Heart right ventricle (tissue), 16 donors: ENCODE measurements around the gene BRCA2. TPM values are rescaled to one million over a fixed set of nuclear protein-coding genes. Genes with fewer than 3 reads are reported as not detected.
"Not testable (repeated sequence)": the region's sequence is repeated elsewhere in the genome, so short reads cannot be mapped to it uniquely, and the experiment has no call there.

ENCODE experiments used
- ATAC-seq, 8 donors: fragments of 200-7000 bp; cut with Tn5 transposase; one replicate each; pipeline ENCODE4 v1.9.1; 2020; ENCODE audit warnings: mild to moderate bottlenecking in 8 of 8, moderate library complexity in 8 of 8, moderate number of reproducible peaks in 1 of 8
- DNase-seq, 2 donors: peaks; one replicate each; pipeline ENCODE4 v3.0.0-alpha.2; 2020
- H3K27ac ChIP-seq, 10 donors: fragments of 200-600 bp; sonication (generic) in 2 of 10; one replicate each; pipeline versions ENCODE4 v1.5.0 to v1.8.0; 2020 to 2022; ENCODE audit warnings: mild to moderate bottlenecking in 3 of 10
- H3K27me3 ChIP-seq, 7 donors: fragments of 200-600 bp; one replicate each; pipeline ENCODE4 v1.8.0; 2021 to 2022; ENCODE audit warnings: mild to moderate bottlenecking in 2 of 7
- H3K36me3 ChIP-seq, 9 donors: fragments of 200-600 bp; sonication (generic) in 1 of 9; one replicate each; pipeline versions ENCODE4 v1.5.0 to v1.8.0; 2020 to 2022; ENCODE audit warnings: mild to moderate bottlenecking in 2 of 9
- H3K4me1 ChIP-seq, 9 donors: fragments of 200-600 bp; sonication (generic) in 1 of 9; one replicate each; pipeline versions ENCODE4 v1.5.0 to v1.8.0; 2020 to 2022; ENCODE audit warnings: mild to moderate bottlenecking in 4 of 9
- H3K4me3 ChIP-seq, 10 donors: fragments of 200-600 bp; sonication (generic) in 2 of 10; one replicate each; pipeline versions ENCODE4 v1.5.0 to v1.8.0; 2020 to 2022; ENCODE audit warnings: mild to moderate bottlenecking in 7 of 10, moderate library complexity in 2 of 10
- H3K9me3 ChIP-seq, 11 donors: fragments of 200-600 bp in 10 of 11; sonication (generic) in 2 of 11; one replicate each; pipeline versions ENCODE4 v1.5.0 to v1.8.0; 2013 to 2022; ENCODE audit warnings: mild to moderate bottlenecking in 2 of 11, control low read depth in 1 of 11, moderate library complexity in 1 of 11
- WGBS, 2 donors: extraction: QIAGEN DNeasy Blood & Tissue Kit; methylation state at CpG; one replicate each; pipeline ENCODE4 v1.1.7; 2013; ENCODE audit warnings: inconsistent platforms in 1 of 2; 5-methylcytosine and 5-hydroxymethylcytosine counted together
- intact Hi-C, 10 donors: fragments of 100-400 bp; cut with DNase I; formaldehyde crosslinking; loops; one replicate each; pipeline versions ENCODE4 v1.11.1 to v1.14.2; 2022
- polyA plus RNA-seq, 2 donors: library from polyadenylated mRNA; stranded (reverse); fragments of 200-250 nt; gene quantifications; one replicate each; pipeline ENCODE4 v1.2.3, GENCODE V29; 2013
- total RNA-seq, 10 donors: library from RNA; stranded (reverse); fragmentation: NEBNext Ultra II Directional in 3 of 10; extraction: Animal tissue kit (Norgen Biotek cat#: 25700) in 3 of 10; gene quantifications; one replicate each; pipeline versions ENCODE4 v1.2.1 to v1.2.4, GENCODE V29; 2021 to 2023
- TF ChIP-seq, protein P1 (sequence below), 9 donors: fragments of 200-600 bp; sonication (generic) in 2 of 9; IDR thresholded peaks; one replicate each; pipeline versions ENCODE4 v1.5.0 to v1.8.0; 2021 to 2022; ENCODE audit warnings: antibody characterized with exemption in 9 of 9, mild to moderate bottlenecking in 5 of 9, moderate library complexity in 1 of 9
- donor health status: Arrhythmogenic right ventricular cardiomyopathy.
- donor health status: ischemic (EF 13 %, LVEDD 7.1; RV severe dilation, severe dysfunction).
- donor health status: healthy with polysubstance abuse.
- donor health status: DM: no; HTN: yes; CAD: no.
- donor health status: DM: no; HTN: no; CAD: no.
- donor health status: ischemic (EF 25% LVEDD 6.9; RV normal size, moderate dysfunction).
- donor health status: ischemic (EF 25% LVEDD 5.7; RV mildly dilated, moderate dysfunction).
- donor health status: healthy.
- donor health status: DM: yes; HTN: yes; CAD: no.
- donor health status: Ischemic cardiomyopathy.
- donor health status: ischemic (EF 35%, LVEDD 5.7; RV mildly dilated, moderate dysfunction).
- donor health status: nonischemic (EF 11% LVEDD 7.7; RV severe dilation, severe dysfunction).
- donor health status: DM: yes; HTN: yes; CAD: no.
- donor health status: PGD.
- donor health status: ischemic (EF 29% LVEDD 5.4; RV normal size, mild dysfunction).
- donor health status: nonischemic (EF 23%, LVEDD 6.1; RV moderate dilation, normal function).

The BRCA2 gene
- total and polyA plus RNA-seq, 12 donors = 0.04 to 2.3 (median 0.31) TPM

DNA sequence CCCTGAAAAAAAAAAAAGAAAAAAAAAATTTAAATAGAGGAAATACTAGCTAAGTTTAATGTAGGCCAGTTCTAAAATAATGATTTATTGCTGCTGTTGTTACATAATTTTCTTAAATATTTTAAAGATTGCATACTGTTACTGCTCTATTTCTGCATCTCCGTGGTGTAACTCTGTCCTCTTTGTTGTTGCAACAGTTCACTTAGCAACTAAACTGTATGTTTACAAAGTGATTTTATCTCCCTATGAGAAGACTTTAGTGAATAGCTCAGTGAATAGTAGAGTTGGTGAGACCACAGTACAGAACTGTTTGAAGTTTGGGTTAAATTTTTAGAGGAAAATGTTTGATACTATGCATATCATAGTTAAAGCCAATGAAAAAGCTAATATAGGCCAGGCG is 19.4 kb downstream of the BRCA2 start:
- Histone ChIP-seq H3K27me3 (no peaks in the 10 kb centered on the region), H3K27ac (no peak overlapping the region), H3K4me3 (no peak overlapping the region), H3K4me1 (no peaks in the 10 kb centered on the region), H3K36me3 (peaks cover 0 to 27% (median 0%) of the 10 kb centered on the region in 9 donors), H3K9me3 (no peaks in the 10 kb centered on the region)
- DNase-seq (no peak), ATAC-seq (no peak)
- intact Hi-C loops = no loop called here
- TF ChIP-seq, protein P1, sequence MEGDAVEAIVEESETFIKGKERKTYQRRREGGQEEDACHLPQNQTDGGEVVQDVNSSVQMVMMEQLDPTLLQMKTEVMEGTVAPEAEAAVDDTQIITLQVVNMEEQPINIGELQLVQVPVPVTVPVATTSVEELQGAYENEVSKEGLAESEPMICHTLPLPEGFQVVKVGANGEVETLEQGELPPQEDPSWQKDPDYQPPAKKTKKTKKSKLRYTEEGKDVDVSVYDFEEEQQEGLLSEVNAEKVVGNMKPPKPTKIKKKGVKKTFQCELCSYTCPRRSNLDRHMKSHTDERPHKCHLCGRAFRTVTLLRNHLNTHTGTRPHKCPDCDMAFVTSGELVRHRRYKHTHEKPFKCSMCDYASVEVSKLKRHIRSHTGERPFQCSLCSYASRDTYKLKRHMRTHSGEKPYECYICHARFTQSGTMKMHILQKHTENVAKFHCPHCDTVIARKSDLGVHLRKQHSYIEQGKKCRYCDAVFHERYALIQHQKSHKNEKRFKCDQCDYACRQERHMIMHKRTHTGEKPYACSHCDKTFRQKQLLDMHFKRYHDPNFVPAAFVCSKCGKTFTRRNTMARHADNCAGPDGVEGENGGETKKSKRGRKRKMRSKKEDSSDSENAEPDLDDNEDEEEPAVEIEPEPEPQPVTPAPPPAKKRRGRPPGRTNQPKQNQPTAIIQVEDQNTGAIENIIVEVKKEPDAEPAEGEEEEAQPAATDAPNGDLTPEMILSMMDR (IDR thresholded peaks at IDR 0.05) = no peak
- 94 to 97% methylated on average over 2 of the region's 2 CpGs for WGBS, 2 donors

DNA sequence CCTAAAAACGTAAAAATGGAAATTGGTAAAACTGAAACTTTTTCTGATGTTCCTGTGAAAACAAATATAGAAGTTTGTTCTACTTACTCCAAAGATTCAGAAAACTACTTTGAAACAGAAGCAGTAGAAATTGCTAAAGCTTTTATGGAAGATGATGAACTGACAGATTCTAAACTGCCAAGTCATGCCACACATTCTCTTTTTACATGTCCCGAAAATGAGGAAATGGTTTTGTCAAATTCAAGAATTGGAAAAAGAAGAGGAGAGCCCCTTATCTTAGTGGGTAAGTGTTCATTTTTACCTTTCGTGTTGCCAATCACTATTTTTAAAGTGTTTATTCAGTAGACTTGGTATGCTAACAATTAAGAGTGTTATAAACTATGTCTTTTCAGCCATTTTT is 25.6 kb downstream of the BRCA2 start:
- Histone ChIP-seq H3K9me3 (no peaks in the 10 kb centered on the region), H3K36me3 (peaks cover 0 to 9% (median 0%) of the 10 kb centered on the region in 9 donors), H3K27me3 (no peaks in the 10 kb centered on the region), H3K27ac (no peak overlapping the region), H3K4me3 (no peak overlapping the region), H3K4me1 (peaks cover 0 to 6% (median 0%) of the 10 kb centered on the region in 9 donors)
- intact Hi-C loops = no loop called here
- TF ChIP-seq, protein P1 (IDR thresholded peaks at IDR 0.05) = no peak
- ATAC-seq = no peak
- no peak for DNase-seq
- WGBS, 2 donors = 92% methylated on average over 3 of the region's 3 CpGs

DNA sequence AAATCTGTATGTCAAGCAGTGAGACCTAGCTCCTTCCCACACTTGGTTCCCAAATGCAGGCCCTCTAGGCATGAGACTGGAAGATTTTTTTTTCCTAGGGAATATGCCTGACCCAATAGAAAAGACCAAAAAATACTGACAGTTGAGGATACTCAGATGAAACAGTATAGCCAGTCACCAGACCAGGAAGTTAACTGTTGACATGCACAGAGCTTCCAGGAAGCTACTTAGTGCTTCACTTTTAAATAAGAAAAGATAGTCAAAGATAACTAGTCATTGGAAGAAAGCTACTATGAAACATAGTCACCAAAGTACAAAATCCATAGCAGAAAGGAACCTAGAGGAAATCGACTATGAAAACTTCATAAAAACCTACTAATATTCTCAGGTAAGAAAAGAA is 32.3 kb downstream of the BRCA2 start:
- Histone ChIP-seq H3K9me3 (no peaks in the 10 kb centered on the region), H3K4me3 (no peak overlapping the region), H3K27ac (no peak overlapping the region), H3K4me1 (no peaks in the 10 kb centered on the region), H3K27me3 (no peaks in the 10 kb centered on the region), H3K36me3 (peaks cover 0 to 13% (median 0%) of the 10 kb centered on the region in 9 donors)
- ATAC-seq (no peak), DNase-seq (no peak)
- intact Hi-C loops = no loop called here
- WGBS, 2 donors = 54 to 100% methylated on average over 1 of the region's 1 CpG
- TF ChIP-seq, protein P1 (IDR thresholded peaks at IDR 0.05) = no peak

DNA sequence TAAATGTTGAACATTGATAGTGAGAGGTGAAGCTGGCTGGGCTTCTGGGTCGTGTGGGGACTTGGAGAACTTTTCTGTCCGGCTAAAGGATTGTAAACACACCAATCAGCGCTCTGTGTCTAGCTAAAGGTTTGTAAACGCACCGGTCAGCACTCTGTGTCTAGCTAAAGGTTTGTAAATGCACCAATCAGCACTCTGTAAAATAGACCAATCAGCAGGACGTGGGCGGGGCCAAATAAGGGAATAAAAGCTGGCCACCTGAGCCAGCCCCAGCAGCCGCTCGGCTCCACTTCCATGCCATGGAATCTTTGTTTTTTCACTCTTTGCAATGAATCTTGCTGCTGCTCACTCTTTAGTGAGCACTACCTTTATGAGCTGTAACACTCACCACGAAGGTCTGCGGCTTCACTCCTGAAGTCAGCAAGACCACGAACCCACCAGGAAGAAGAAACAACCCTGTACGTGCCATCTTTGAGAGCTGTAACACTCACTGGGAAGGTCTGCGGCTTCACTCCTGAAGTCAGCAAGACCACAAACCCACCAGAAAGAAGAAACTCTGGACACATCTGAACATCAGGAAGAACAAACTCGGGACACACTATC is 35.6 kb downstream of the BRCA2 start:
- peaks cover 0 to 13% (median 0%) of the 10 kb centered on the region in 9 donors for H3K36me3 ChIP-seq
- H3K27ac ChIP-seq, ATAC-seq, H3K9me3 ChIP-seq, intact Hi-C loops, H3K27me3 ChIP-seq, H3K4me3 ChIP-seq, H3K4me1 ChIP-seq, DNase-seq: not testable (repeated sequence)
- WGBS, 2 donors = 97 to 99% methylated on average over 15 of the region's 15 CpGs

DNA sequence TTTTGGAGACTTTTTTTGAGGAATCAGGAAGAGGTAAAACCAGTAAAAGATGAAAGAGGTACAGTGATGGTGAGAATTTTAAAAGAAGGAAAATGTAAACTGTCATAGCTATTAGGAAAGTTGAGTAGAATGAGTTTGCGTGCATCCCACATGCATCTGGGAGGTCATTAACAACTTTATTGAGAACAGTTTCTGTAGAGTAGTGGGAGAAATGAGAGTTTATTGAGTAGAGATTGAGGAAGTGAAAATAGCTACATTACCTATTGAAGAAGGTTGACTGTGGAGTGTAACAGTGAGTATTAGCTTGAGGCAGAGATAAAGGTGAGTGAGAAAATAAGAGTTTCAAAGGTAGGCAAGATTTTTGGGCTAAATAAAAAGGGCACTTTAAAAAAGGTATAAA is 38.7 kb downstream of the BRCA2 start:
- intact Hi-C loops = no loop called here
- 98% methylated on average over 1 of the region's 1 CpG for WGBS, 2 donors
- no peak overlapping the region for H3K4me3 ChIP-seq
- ATAC-seq (no peak), DNase-seq (no peak)
- TF ChIP-seq, protein P1 (IDR thresholded peaks at IDR 0.05) = no peak
- H3K27ac ChIP-seq = no peak overlapping the region
- H3K9me3 ChIP-seq = no peaks in the 10 kb centered on the region
- no peaks in the 10 kb centered on the region for H3K4me1 ChIP-seq
- H3K36me3 ChIP-seq = peaks cover 0 to 25% (median 0%) of the 10 kb centered on the region in 9 donors
- no peaks in the 10 kb centered on the region for H3K27me3 ChIP-seq

DNA sequence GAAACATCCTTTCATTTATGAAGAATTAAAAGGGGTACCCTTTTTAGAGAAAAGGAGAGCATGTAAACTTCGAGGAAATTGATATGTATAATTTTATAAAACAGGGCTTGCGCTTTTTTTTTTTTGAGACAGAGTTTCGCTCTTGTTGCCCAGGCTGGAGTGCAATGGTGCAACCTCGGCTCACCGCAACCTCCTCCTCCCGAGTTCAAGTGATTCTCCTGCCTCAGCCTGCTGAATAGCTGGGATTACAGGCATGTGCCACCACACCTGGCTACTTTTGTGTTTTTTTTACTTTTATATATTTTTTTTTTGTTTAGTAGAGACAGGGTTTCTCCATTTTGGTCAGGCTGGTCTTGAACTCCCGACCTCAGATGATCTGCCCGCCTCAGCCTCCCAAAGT is 40.6 kb downstream of the BRCA2 start:
- not testable (repeated sequence) for H3K9me3 ChIP-seq
- WGBS, 2 donors = 98 to 99% methylated on average over 8 of the region's 8 CpGs

More for the DNA sequence above, 40.6 kb downstream of the BRCA2 start:
- H3K4me3 ChIP-seq, ATAC-seq, intact Hi-C loops, H3K27ac ChIP-seq, H3K27me3 ChIP-seq, DNase-seq, H3K4me1 ChIP-seq: not testable (repeated sequence)
- peaks cover 0 to 25% (median 0%) of the 10 kb centered on the region in 9 donors for H3K36me3 ChIP-seq
